T47D (cell line): ENCODE results near the gene APOL1.
"Not testable (repeated sequence)": the region's sequence is repeated elsewhere in the genome, so short reads cannot be mapped to it uniquely, and the experiment has no call there.

Experiments used
- DNase-seq, 2 experiments: peaks; one replicate each; pipeline versions ENCODE4 v3.0.0 to v3.0.0-alpha.2; 2011 to 2012; ENCODE audit warnings: low read depth in 1 of 2, low spot score in 1 of 2
- JUND ChIP-seq: IDR thresholded peaks from 2 replicates; pipeline ENCODE4 v1.6.1; 2012; ENCODE audit warnings: low read depth
- in situ Hi-C: cut with HindIII; loops from 2 replicates; pipeline ENCODE4 v1.10.0; 2016; ENCODE audit warnings: low sequenced_read_pairs, low pct_unique_long_range_greater_than_20kb

Gene APOL1

GRCh38 chr22:36213586-36213985, 39.3 kb upstream of the APOL1 start:
- no peak for DNase-seq
- TF ChIP-seq JUND, result no peak
- in situ Hi-C loops, result no loop called here

- no peak for TF ChIP-seq JUND
- no peak for DNase-seq
- in situ Hi-C loops, result no loop called here
Measured at GRCh38 chr22:36215981-36216380, 37.0 kb upstream of the APOL1 start.

- no peak for DNase-seq
- TF ChIP-seq JUND, result no peak
- in situ Hi-C loops, result no loop called here
Measured at GRCh38 chr22:36218648-36219193, 34.2 kb upstream of the APOL1 start.

DNA sequence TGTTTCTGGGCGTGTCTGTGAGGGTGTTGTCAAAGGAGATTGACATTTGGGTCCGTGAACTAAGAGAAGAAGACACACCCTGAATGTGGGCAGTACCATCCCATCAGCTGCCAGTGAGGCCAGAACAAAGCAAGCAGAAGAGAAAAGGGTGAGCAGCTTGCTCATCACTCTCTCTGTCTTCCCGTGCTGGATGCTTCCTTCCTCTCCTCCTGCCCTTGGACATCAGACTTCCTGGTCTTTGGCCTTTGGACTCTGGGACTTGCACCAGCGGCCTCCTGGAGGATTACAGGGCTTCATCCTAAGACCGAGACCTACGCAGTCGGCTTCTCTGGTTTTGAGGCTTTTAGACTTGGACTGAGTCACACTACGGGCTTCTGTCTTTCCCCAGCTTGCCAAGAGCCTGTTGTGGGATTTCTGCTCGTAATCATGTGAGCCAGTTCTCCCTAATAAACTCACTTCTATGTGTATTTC, 32.4 kb upstream of the APOL1 start:
- peak in 1 of 2 experiments; percentile 38 for DNase-seq
- in situ Hi-C loops, result no loop called here
- TF ChIP-seq JUND, result no peak

GRCh38 chr22:36221799-36222751, 30.9 kb upstream of the APOL1 start:
- DNase-seq, result peak in 1 of 2 experiments; percentile 47
- in situ Hi-C loops, result no loop called here
- no peak for TF ChIP-seq JUND

DNA sequence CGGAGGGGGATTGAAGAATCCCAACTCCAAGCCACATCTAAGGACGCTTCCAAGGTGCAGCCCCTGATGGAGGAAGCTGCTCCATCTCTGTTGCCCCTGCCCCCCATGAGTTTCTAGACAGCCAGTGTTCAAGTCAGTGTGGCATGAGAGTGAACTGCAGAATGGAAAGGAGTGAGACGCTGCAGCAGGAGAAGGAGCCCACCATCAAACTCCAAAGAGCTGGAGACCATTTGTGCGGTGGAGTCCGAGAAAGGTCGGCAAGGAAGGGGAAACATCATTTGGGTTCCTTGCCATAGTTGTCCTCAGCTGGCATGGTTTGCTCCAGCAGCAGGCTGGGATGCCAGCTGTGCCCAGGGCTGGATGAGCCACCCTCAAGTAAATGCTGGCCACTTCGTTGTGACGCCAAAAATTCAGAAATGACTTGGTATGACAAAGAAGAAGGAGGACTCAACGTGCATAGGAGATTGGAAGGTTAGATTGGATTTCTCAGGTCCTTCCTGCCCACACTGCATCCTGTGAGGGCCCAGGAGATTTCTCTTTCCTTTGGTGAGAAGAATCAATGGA, 30.0 kb upstream of the APOL1 start:
- in situ Hi-C loops, result no loop called here
- no peak for TF ChIP-seq JUND
- DNase-seq, result no peak

DNA sequence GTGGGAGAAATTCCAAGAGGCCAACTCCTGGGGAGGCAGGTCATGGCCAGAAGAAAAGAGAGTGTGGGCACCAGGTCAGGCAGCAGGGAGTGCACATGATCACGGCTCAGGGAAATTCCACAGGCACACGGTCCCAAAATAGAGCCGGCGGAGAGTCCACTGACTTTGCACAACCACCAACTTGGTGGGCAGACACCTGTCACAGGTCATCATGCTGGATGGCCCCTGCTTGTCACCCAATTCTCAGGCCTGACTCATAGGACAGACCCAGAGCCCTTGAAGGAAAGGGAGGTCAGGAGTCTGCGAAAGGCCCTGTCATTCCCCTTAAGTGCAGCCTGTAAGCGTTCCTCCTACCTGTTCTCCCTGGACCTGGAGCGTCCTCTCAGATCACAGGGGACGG, 29.4 kb upstream of the APOL1 start:
- DNase-seq, result no peak
- TF ChIP-seq JUND, result no peak
- in situ Hi-C loops, result no loop called here

DNA sequence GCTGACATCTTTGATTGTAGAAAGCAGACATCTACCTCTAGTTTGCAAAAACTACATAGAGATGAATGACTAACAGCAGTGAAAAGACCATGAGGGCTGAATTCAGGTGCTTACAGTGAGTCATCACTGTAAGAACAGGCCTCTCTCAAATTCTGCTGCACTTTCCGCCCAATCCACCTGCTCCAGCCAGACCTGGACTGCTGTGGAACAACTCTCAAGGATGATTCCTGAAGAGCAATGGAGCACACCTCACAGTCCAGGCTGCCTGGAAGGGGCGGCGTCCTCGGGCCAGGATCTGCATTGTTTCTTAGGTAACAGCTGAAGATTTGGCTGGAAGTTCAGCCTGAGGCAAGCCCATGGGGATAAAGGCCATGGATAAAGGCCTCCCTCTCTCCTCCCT, 28.7 kb upstream of the APOL1 start:
- TF ChIP-seq JUND, result no peak
- in situ Hi-C loops, result no loop called here
- DNase-seq, result no peak

DNA sequence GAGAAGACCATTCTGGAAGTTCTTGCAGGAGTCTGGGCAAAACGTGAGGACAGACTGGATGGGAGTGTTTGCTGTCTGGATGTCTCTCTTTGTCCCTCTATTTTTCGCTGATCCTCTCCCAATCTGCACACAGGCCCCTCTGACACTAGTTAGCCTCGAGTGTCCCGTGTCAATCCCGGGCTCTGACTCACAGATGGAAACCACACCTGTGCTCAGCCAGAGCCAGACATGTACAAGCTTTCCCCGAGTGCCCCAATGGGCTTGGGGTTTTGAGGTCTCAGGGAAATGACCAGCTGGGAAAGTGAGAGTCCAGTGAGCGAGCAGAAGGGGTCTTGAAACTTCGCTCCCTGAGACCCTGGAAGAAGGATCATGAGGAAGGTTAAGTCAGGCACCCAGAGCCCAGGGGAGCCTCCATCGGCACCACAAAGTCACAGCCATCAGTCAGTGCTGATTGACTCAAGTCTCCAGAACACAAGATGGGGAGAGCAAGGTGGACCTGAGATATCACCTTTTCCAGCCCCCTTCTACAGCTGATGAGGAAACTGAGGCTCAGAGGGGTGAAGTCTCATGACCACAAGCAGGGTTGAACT, 27.5 kb upstream of the APOL1 start:
- in situ Hi-C loops, result no loop called here
- no peak for DNase-seq
- no peak for TF ChIP-seq JUND

DNA sequence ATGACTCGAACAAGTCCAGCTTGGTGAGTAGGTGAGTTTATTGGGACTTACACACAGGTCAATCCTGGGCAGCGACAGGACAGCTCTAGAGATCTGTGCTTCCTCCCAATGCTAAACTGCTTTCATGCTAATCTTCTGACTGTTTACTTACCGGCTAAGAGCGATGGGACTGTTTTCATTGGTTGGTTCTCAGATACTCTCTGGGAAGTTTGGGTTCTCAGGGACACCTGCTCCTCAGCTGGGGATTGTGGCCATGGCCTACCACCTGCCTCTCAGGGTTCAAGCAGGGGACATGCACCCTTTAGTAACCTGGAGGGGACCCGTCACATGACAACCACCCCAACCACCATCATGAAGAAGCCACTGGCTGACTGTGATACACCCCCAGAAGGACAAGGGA, 26.7 kb upstream of the APOL1 start:
- no peak for DNase-seq
- in situ Hi-C loops, result no loop called here
- no peak for TF ChIP-seq JUND

DNA sequence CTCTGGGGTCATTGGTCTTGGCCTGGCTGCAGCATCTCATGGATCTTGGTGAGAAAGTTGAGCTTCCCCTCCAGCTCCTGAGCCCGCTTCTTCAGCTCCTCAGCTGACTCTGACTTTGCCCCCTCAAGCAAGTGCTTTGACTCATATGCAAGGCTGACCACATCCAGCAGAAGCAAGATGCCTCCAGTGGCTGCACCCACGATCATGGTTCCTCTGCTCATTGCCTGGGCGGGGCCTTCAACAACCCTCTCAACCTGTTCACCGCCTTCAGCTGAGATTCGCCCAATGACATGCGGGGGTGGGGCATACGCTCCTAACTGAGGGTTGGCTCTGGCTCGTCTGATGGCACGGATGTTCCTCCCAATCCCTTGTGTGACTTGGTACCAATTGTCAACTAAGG, 25.5 kb upstream of the APOL1 start:
- in situ Hi-C loops, result no loop called here
- no peak for TF ChIP-seq JUND

GRCh38 chr22:36227806-36228205, 25.1 kb upstream of the APOL1 start:
- no peak for TF ChIP-seq JUND
- in situ Hi-C loops, result no loop called here
- DNase-seq, result no peak

More for the DNA sequence above, 25.5 kb upstream of the APOL1 start:
- no peak for DNase-seq

GRCh38 chr22:36228369-36228768, 24.6 kb upstream of the APOL1 start:
- DNase-seq, in situ Hi-C loops: not testable (repeated sequence)
